Measurements from ENCODE around the gene TSPAN1. TPM values are rescaled to one million over a fixed set of nuclear protein-coding genes. Genes with fewer than 3 reads are reported as not detected.

Gene TSPAN1
- total and polyA plus RNA-seq, 5 donors from 2014 or later = not detected

DNA sequence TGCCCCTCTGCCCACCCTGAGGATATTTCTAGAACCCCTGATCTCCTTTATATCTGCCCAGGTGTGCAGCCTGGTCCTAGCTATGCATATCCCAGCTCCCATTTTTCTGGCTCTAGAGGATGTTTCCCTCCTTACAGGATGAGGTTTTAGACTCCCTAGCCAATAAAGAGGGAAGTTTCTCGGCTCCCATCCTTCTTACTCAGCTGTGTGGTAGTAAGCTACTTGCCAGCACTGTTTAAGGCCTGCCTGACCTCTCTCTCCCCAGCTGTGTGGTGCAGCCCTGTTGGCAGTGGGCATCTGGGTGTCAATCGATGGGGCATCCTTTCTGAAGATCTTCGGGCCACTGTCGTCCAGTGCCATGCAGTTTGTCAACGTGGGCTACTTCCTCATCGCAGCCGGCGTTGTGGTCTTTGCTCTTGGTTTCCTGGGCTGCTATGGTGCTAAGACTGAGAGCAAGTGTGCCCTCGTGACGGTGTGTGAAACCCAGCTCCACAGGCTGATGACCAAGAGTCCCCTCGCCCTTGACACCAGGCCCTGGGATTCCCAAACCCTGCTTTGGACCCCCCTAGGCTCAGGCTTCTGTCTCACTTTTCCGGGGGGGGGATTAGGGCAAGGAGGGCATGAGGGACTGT is 9.2 kb downstream of the TSPAN1 start:
- H3K4me3 Mint-ChIP-seq = no peak overlapping the region
- H3K27me3 Mint-ChIP-seq = no peaks in the 10 kb centered on the region
- Histone ChIP-seq H3K4me1 (ENCODE audit: control insufficient read depth, insufficient read depth, low read length, poor library complexity, severe bottlenecking) (peaks cover 9% of the 10 kb centered on the region), H3K9me3 (ENCODE audit: control insufficient read depth in 2 of 2, low read length in 2 of 2) (no peaks in the 10 kb centered on the region), H3K27ac (ENCODE audit: insufficient read depth, low read length, poor library complexity, severe bottlenecking) (no peak overlapping the region), H3K27me3 (ENCODE audit: control insufficient read depth, insufficient read depth, low read length) (no peaks in the 10 kb centered on the region), H3K4me3 (ENCODE audit: low read depth, low read length) (no peak overlapping the region), H3K36me3 (ENCODE audit: control insufficient read depth, insufficient read depth, low read length) (peaks cover 2% of the 10 kb centered on the region)
- no peak for ATAC-seq (ENCODE audit: low read depth in 2 of 2)
- H3K36me3 Mint-ChIP-seq = peaks cover 10% of the 10 kb centered on the region
- peaks cover 0 to 14% (median 2%) of the 10 kb centered on the region in 4 donors for H3K4me1 Mint-ChIP-seq
- peak overlapping the region in 1 of 3 donors; percentile 15 for H3K27ac Mint-ChIP-seq
- no peaks in the 10 kb centered on the region for H3K9me3 Mint-ChIP-seq
- no peak for DNase-seq

DNA sequence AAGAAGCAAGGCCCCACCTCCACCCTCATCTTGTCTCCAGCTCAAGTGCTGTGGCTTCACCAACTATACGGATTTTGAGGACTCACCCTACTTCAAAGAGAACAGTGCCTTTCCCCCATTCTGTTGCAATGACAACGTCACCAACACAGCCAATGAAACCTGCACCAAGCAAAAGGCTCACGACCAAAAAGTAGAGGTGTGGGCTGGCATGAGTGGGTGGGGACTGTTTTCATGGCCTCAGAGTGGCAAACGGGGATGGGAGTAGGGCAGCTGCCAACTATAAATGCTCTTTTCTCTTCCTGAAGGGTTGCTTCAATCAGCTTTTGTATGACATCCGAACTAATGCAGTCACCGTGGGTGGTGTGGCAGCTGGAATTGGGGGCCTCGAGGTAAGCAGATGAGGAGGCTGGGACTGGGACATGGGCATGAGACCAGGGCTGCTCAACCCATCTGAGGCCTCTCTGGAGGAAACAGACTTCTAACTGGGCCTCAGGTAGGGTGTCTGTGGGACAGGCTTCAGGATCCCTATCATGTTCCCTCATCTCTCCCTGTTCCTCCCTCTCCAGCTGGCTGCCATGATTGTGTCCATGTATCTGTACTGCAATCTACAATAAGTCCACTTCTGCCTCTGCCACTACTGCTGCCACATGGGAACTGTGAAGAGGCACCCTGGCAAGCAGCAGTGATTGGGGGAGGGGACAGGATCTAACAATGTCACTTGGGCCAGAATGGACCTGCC is 10.2 kb downstream of the TSPAN1 start:
- H3K27ac Mint-ChIP-seq = peak overlapping the region in 2 of 3 donors; percentile 82 to 92
- H3K36me3 ChIP-seq (ENCODE audit: control insufficient read depth, insufficient read depth, low read length) = peaks cover 9% of the 10 kb centered on the region
- peaks cover 16% of the 10 kb centered on the region for H3K36me3 Mint-ChIP-seq
- H3K9me3 ChIP-seq (ENCODE audit: control insufficient read depth in 2 of 2, low read length in 2 of 2) = no peaks in the 10 kb centered on the region
- no peaks in the 10 kb centered on the region for H3K9me3 Mint-ChIP-seq
- H3K4me3 Mint-ChIP-seq = peak overlapping the region in 1 of 4 donors; percentile 42
- H3K4me1 Mint-ChIP-seq = peaks cover 0 to 14% (median 2%) of the 10 kb centered on the region in 4 donors
- H3K27me3 Mint-ChIP-seq = no peaks in the 10 kb centered on the region
- H3K27ac ChIP-seq (ENCODE audit: insufficient read depth, low read length, poor library complexity, severe bottlenecking) = no peak overlapping the region
- peaks cover 3% of the 10 kb centered on the region for H3K4me1 ChIP-seq (ENCODE audit: control insufficient read depth, insufficient read depth, low read length, poor library complexity, severe bottlenecking)
- H3K27me3 ChIP-seq (ENCODE audit: control insufficient read depth, insufficient read depth, low read length) = no peaks in the 10 kb centered on the region
- no peak for ATAC-seq (ENCODE audit: low read depth in 2 of 2)
- no peak overlapping the region for H3K4me3 ChIP-seq (ENCODE audit: low read depth, low read length)
- peak in 1 of 3 donors; percentile 27 for DNase-seq

DNA sequence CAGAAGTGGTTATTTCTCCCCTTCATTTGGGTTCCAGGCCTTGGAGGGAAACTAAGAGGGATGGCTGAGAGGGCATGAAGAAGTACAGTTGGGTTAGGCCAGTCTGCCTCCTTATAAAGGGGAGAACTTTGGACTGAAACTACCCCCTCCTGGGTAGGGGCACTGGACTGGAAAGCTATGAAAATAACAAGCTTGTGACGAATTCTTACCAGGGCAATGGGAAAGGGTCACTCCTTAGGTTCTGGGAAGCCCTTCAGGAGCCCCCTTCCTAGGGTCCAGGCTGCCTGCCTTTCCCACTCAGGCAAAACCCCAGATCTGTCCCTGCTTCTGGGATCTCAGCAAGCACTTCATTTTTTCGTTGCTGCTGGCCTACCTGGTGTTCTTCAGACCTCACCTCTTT is 11.2 kb downstream of the TSPAN1 start:
- Histone ChIP-seq H3K27me3 (ENCODE audit: control insufficient read depth, insufficient read depth, low read length) (no peaks in the 10 kb centered on the region), H3K36me3 (ENCODE audit: control insufficient read depth, insufficient read depth, low read length) (peaks cover 15% of the 10 kb centered on the region), H3K27ac (ENCODE audit: insufficient read depth, low read length, poor library complexity, severe bottlenecking) (no peak overlapping the region), H3K4me3 (ENCODE audit: low read depth, low read length) (no peak overlapping the region), H3K9me3 (ENCODE audit: control insufficient read depth in 2 of 2, low read length in 2 of 2) (no peaks in the 10 kb centered on the region), H3K4me1 (ENCODE audit: control insufficient read depth, insufficient read depth, low read length, poor library complexity, severe bottlenecking) (peaks cover 3% of the 10 kb centered on the region)
- Mint-ChIP-seq H3K27me3 (no peaks in the 10 kb centered on the region), H3K27ac (peak overlapping the region in 1 of 3 donors; percentile 92), H3K36me3 (peaks cover 17% of the 10 kb centered on the region), H3K4me3 (no peak overlapping the region), H3K4me1 (peaks cover 0 to 14% (median 2%) of the 10 kb centered on the region in 4 donors), H3K9me3 (no peaks in the 10 kb centered on the region)
- ATAC-seq (ENCODE audit: low read depth in 2 of 2) (no peak), DNase-seq (no peak)

DNA sequence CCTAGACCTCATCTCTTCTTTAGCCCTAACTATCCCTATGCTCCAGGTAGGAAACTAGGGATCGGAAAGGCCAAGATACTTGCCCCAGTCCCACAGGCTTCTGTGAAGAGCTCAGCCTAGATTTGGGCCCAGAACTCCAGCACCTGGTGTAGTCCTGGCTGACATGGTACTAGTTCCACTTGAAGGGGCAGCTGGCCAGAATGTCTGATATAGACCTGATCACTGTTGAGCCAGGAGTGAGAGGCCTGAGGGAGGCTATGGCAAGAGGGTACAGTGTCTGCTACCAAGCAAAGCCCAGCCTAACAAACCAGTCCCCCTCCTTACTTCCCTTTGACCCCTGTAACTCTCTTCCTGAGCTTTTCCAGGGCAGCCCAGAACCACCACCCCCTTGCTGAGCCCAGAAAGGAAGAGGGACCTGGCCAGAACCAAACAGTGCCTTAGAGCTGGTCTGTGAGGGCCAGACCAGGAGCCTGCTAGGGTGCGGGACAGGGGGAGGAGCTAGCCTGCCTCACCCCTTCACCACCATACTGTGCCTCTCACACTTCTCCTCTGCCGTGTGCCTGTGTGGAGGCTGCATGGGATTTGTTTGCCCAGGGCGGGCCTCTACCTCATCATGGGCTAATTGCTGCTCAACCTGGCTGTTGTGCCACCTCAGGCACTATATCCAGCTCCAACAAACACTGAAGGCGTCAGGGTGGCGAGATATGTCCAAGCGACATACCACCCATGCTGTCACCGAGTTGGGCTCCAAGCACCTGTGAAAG is 12.4 kb downstream of the TSPAN1 start:
- no peaks in the 10 kb centered on the region for H3K27me3 ChIP-seq (ENCODE audit: control insufficient read depth, insufficient read depth, low read length)
- H3K36me3 Mint-ChIP-seq = peaks cover 23% of the 10 kb centered on the region
- H3K27ac Mint-ChIP-seq = peak overlapping the region in 1 of 3 donors; percentile 42
- no peak for ATAC-seq (ENCODE audit: low read depth in 2 of 2)
- no peak overlapping the region for H3K4me3 ChIP-seq (ENCODE audit: low read depth, low read length)
- H3K4me3 Mint-ChIP-seq = no peak overlapping the region
- no peaks in the 10 kb centered on the region for H3K9me3 Mint-ChIP-seq
- H3K27me3 Mint-ChIP-seq = no peaks in the 10 kb centered on the region
- no peaks in the 10 kb centered on the region for H3K9me3 ChIP-seq (ENCODE audit: control insufficient read depth in 2 of 2, low read length in 2 of 2)
- no peak overlapping the region for H3K27ac ChIP-seq (ENCODE audit: insufficient read depth, low read length, poor library complexity, severe bottlenecking)
- DNase-seq = no peak
- H3K36me3 ChIP-seq (ENCODE audit: control insufficient read depth, insufficient read depth, low read length) = peaks cover 22% of the 10 kb centered on the region
- H3K4me1 ChIP-seq (ENCODE audit: control insufficient read depth, insufficient read depth, low read length, poor library complexity, severe bottlenecking) = peaks cover 3% of the 10 kb centered on the region
- peaks cover 0 to 14% (median 2%) of the 10 kb centered on the region in 4 donors for H3K4me1 Mint-ChIP-seq

DNA sequence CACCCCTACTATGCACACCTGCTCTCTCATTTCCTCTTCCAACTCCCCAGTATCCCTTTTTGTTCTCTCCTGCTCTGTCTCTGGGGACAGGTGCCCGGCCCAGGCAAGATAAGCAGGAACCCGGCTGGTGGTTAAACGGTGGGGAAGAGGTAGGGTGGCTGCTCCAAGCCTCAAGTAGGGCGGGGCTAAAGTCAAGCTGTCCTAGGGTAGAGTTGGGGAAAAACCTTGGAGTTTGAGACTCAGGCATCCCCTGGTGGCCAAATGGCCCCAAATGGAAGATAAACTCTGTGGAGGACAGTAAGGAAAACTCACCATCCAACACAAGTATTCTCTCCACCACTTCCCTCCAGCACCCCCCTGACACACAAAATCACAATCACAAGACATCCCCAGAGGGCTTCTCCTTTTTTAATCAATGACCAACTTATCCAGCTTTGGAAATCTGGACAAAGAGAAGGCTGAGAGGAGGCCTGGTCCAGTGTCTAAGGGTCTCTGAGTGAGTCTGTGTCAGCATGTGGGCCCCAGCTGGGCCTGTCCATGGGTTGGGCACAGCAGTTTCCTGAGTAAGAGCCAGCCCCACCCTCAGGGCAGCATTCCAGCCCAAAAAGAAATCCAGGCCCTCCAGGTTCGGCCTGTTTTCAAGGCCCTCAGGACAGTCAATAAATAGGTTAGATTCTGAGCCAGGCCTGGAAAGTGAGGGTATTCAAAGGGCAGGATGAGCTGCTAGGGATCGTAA is 13.6 kb downstream of the TSPAN1 start:
- Histone ChIP-seq H3K4me1 (ENCODE audit: control insufficient read depth, insufficient read depth, low read length, poor library complexity, severe bottlenecking) (peaks cover 3% of the 10 kb centered on the region), H3K27ac (ENCODE audit: insufficient read depth, low read length, poor library complexity, severe bottlenecking) (no peak overlapping the region), H3K9me3 (ENCODE audit: control insufficient read depth in 2 of 2, low read length in 2 of 2) (no peaks in the 10 kb centered on the region), H3K4me3 (ENCODE audit: low read depth, low read length) (no peak overlapping the region), H3K36me3 (ENCODE audit: control insufficient read depth, insufficient read depth, low read length) (peaks cover 29% of the 10 kb centered on the region), H3K27me3 (ENCODE audit: control insufficient read depth, insufficient read depth, low read length) (no peaks in the 10 kb centered on the region)
- Mint-ChIP-seq H3K4me1 (peaks cover 0 to 14% (median 2%) of the 10 kb centered on the region in 4 donors), H3K36me3 (peaks cover 23% of the 10 kb centered on the region), H3K27me3 (no peaks in the 10 kb centered on the region), H3K4me3 (no peak overlapping the region), H3K27ac (peak overlapping the region in 2 of 3 donors; percentile 32 to 54), H3K9me3 (no peaks in the 10 kb centered on the region)
- ATAC-seq (ENCODE audit: low read depth in 2 of 2) (no peak), DNase-seq (no peak)

DNA sequence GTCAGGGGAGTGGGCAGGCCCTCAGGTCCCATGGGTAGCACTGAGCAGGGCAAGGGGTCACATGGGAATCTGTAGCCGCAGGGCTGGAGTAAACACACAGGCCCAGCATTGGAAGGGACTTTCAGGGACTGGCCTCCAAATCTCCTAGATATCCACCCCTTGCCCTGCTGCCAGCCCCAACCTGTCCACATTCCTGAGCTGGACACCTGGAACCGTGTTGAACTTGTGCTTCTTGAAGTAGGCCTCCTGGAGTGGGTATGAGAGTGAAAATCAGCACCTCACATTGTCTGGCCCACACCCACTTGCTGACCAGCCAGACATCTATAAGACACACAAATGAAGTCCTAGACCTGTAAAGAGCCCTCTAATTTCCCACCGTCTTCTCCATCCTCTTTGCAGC is 15.7 kb downstream of the TSPAN1 start:
- Histone ChIP-seq H3K9me3 (ENCODE audit: control insufficient read depth in 2 of 2, low read length in 2 of 2) (no peaks in the 10 kb centered on the region), H3K27ac (ENCODE audit: insufficient read depth, low read length, poor library complexity, severe bottlenecking) (no peak overlapping the region), H3K4me3 (ENCODE audit: low read depth, low read length) (no peak overlapping the region), H3K36me3 (ENCODE audit: control insufficient read depth, insufficient read depth, low read length) (peaks cover 43% of the 10 kb centered on the region), H3K4me1 (ENCODE audit: control insufficient read depth, insufficient read depth, low read length, poor library complexity, severe bottlenecking) (no peaks in the 10 kb centered on the region), H3K27me3 (ENCODE audit: control insufficient read depth, insufficient read depth, low read length) (no peaks in the 10 kb centered on the region)
- no peaks in the 10 kb centered on the region for H3K27me3 Mint-ChIP-seq
- H3K36me3 Mint-ChIP-seq = peaks cover 30% of the 10 kb centered on the region
- H3K4me3 Mint-ChIP-seq = no peak overlapping the region
- ATAC-seq (ENCODE audit: low read depth in 2 of 2) (no peak), DNase-seq (no peak)
- peak overlapping the region in 1 of 3 donors; percentile 11 for H3K27ac Mint-ChIP-seq
- H3K9me3 Mint-ChIP-seq = no peaks in the 10 kb centered on the region
- peaks cover 0 to 4% (median 2%) of the 10 kb centered on the region in 4 donors for H3K4me1 Mint-ChIP-seq

DNA sequence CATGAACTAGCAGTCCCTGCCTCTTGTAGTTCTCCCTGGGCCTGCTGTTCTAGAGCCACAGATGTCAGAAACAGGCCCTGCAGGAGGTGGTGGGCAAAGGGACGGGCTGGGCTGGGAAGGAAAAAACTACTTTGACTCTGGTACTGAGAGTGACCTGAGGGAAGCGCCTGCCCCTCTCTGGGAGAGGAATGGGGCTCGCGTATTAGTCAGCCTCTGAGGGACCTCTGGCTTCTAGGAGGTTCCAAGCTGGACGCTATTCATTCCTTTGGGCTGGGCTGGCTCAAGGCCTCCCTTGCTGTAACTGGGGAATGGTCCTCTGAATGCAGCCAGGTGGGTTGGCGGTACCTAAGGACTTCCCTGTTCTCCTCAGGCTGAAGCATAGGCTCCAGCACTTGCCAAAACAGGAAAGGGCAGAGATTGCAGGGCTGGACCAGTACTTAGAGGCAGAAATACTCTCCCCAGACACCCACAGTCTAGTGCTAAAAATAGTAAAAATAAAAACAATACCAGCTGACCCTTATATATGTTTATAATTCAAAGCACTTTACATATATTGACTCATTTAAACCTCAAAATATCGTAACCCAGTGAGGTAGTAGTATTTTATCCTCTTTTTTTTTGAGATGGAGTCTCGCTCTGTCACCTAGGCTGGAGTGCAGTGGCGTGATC is 16.3 kb downstream of the TSPAN1 start:
- Mint-ChIP-seq H3K4me3 (no peak overlapping the region), H3K4me1 (peaks cover 3 to 5% (median 4%) of the 10 kb centered on the region in 4 donors), H3K27me3 (no peaks in the 10 kb centered on the region), H3K36me3 (peaks cover 32% of the 10 kb centered on the region), H3K27ac (no peak overlapping the region), H3K9me3 (no peaks in the 10 kb centered on the region)
- Histone ChIP-seq H3K27me3 (ENCODE audit: control insufficient read depth, insufficient read depth, low read length) (no peaks in the 10 kb centered on the region), H3K27ac (ENCODE audit: insufficient read depth, low read length, poor library complexity, severe bottlenecking) (no peak overlapping the region), H3K4me3 (ENCODE audit: low read depth, low read length) (no peak overlapping the region), H3K4me1 (ENCODE audit: control insufficient read depth, insufficient read depth, low read length, poor library complexity, severe bottlenecking) (no peaks in the 10 kb centered on the region), H3K9me3 (ENCODE audit: control insufficient read depth in 2 of 2, low read length in 2 of 2) (no peaks in the 10 kb centered on the region), H3K36me3 (ENCODE audit: control insufficient read depth, insufficient read depth, low read length) (peaks cover 43% of the 10 kb centered on the region)
- DNase-seq (no peak), ATAC-seq (ENCODE audit: low read depth in 2 of 2) (no peak)
